Measurements from ENCODE around the gene VN1R5. TPM values are rescaled to one million over a fixed set of nuclear protein-coding genes. Genes with fewer than 3 reads are reported as not detected.
"Not testable (repeated sequence)": the region's sequence is repeated elsewhere in the genome, so short reads cannot be mapped to it uniquely, and the experiment has no call there.

Gene VN1R5
- total RNA-seq (2014; rRNA removed; shearing (Covaris generic)) (not detected in 2 replicates), total RNA-seq (2022) (not detected in 2 replicates), Bru-seq, nascent RNA (not detected), BruChase-seq, experiment 1, labeled RNA remaining after a 6-hour chase (not detected), BruChase-seq, experiment 2, labeled RNA remaining after a 2-hour chase (not detected)
- long read RNA-seq = 0 reads

GRCh38 chr1:247255772-247256171, at the start of gene VN1R5:
VN1R5 (plus strand) TSS chr1:247256072.
- intact Hi-C loops (cut with micrococcal nuclease; ENCODE audit: unreplicated experiment); H3K9me2 ChIP-seq (ENCODE audit: insufficient read depth, low read length); H2AFZ ChIP-seq (ENCODE audit: low read length); POLR2A ChIA-PET; H3K79me2 ChIP-seq (ENCODE audit: insufficient read depth, low read depth, low read length); H3K9me3 ChIP-seq (ENCODE audit: low read length); H3K27ac ChIP-seq (ENCODE audit: low read depth, low read length, poor library complexity, severe bottlenecking); BruUV-seq (replicated peaks); H3K4me1 ChIP-seq (ENCODE audit: insufficient read depth, low read length, poor library complexity, severe bottlenecking); H3K4me3 ChIP-seq (ENCODE audit: low read depth, low read length, poor library complexity, severe bottlenecking); H3K36me3 ChIP-seq (ENCODE audit: insufficient read depth, low read length); H3K4me2 ChIP-seq (ENCODE audit: low read length); CTCF ChIA-PET (ENCODE audit: unreplicated experiment); H4K20me1 ChIP-seq (ENCODE audit: insufficient read depth, low read length); DNase-seq (ENCODE audit: low spot score): not testable (repeated sequence)

DNA sequence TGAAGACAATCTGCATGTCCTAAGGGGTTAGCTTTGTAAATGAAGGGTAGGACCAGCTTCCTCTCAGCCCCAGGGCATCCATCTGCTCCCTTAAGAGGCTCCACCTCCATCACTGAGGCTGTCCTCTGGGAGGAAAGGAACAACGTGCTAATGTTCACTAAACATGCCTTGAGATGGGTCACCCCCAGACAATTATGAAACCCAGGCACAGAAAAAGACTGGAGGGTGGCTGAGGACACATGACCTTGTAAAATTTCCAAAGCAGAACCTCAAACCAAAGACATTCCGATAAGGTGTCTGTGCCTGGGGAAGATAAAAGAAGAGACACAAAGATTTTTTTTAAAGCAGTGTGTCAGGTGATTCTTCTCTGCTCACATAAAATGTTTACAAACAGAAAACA, 46.5 kb upstream of the VN1R5 start:
- Histone ChIP-seq H3K4me2 (ENCODE audit: low read length) (peak overlapping the region; percentile 94), H3K9me3 (ENCODE audit: low read length) (no peaks in the 10 kb centered on the region), H4K20me1 (ENCODE audit: insufficient read depth, low read length) (peaks cover 10% of the 10 kb centered on the region), H3K36me3 (ENCODE audit: insufficient read depth, low read length) (peaks cover 45% of the 10 kb centered on the region), H3K27ac (ENCODE audit: low read depth, low read length, poor library complexity, severe bottlenecking) (no peak overlapping the region), H3K79me2 (ENCODE audit: insufficient read depth, low read depth, low read length) (peaks cover 49% of the 10 kb centered on the region), H3K4me1 (ENCODE audit: insufficient read depth, low read length, poor library complexity, severe bottlenecking) (peaks cover 36% of the 10 kb centered on the region), H2AFZ (ENCODE audit: low read length) (no peak overlapping the region), H3K4me3 (ENCODE audit: low read depth, low read length, poor library complexity, severe bottlenecking) (peak overlapping the region; percentile 81), H3K9me2 (ENCODE audit: insufficient read depth, low read length) (no peaks in the 10 kb centered on the region)
- DNase-seq (ENCODE audit: low spot score) = no peak
- TF ChIP-seq CTCF (conservative IDR thresholded peaks at IDR 0.05; ENCODE audit: low read length) = no peak
- no peak for TF ChIP-seq EZH2phosphoT487 (IDR thresholded peaks at IDR 0.05; ENCODE audit: borderline replicate concordance, low read depth, low read length)
- ChIA-PET CTCF (ENCODE audit: unreplicated experiment) (no interaction called here), POLR2A (interaction anchor here (1.0 to 1.5 kb wide), 3 partner anchors 17 to 232 kb away, joined by 3 to 4 read pairs (median 4); no protein-coding TSS in a partner anchor)
- BruUV-seq (replicated peaks) = no TSS peak
- intact Hi-C loops (cut with micrococcal nuclease; ENCODE audit: unreplicated experiment) = no loop called here

DNA sequence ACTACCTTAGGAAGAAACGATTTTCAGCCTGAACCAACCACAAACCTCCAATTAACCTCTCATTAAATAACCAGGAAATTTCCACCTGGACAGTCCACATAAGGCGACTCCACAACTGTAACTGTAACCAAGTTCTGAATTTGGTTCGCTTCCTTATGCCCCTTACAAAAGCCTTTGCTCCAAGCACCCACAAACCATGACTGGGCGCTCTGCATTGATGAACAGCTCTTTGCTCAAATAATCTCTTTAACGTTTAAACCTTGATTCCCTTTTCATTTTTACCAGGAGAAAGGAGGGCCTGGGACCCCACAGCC, 45.9 kb upstream of the VN1R5 start:
- Histone ChIP-seq H3K4me2 (ENCODE audit: low read length) (peak overlapping the region; percentile 94), H4K20me1 (ENCODE audit: insufficient read depth, low read length) (peaks cover 10% of the 10 kb centered on the region), H2AFZ (ENCODE audit: low read length) (peak overlapping the region; percentile 85; the same call in 1 of the 2 replicates), H3K27ac (ENCODE audit: low read depth, low read length, poor library complexity, severe bottlenecking) (peak overlapping the region; percentile 60), H3K9me2 (ENCODE audit: insufficient read depth, low read length) (no peaks in the 10 kb centered on the region), H3K4me3 (ENCODE audit: low read depth, low read length, poor library complexity, severe bottlenecking) (peak overlapping the region; percentile 81), H3K4me1 (ENCODE audit: insufficient read depth, low read length, poor library complexity, severe bottlenecking) (peaks cover 36% of the 10 kb centered on the region), H3K79me2 (ENCODE audit: insufficient read depth, low read depth, low read length) (peaks cover 48% of the 10 kb centered on the region), H3K9me3 (ENCODE audit: low read length) (no peaks in the 10 kb centered on the region), H3K36me3 (ENCODE audit: insufficient read depth, low read length) (peaks cover 41% of the 10 kb centered on the region)
- intact Hi-C loops (cut with micrococcal nuclease; ENCODE audit: unreplicated experiment) = loop anchor here (5.0 to 10.0 kb wide), 4 partner anchors 122 to 645 kb away; partner anchors contain the start of genes AHCTF1, CNST, TFB2M and ZNF496
- POLR2A ChIA-PET = interaction anchor here (0.6 to 1.5 kb wide), 7 partner anchors 10 to 263 kb away, joined by 3 to 5 read pairs (median 4); no protein-coding TSS in a partner anchor
- CTCF ChIA-PET (ENCODE audit: unreplicated experiment) = interaction anchor here (0.6 kb wide), 1 partner anchor 326 kb away, joined by 3 read pairs; no protein-coding TSS in a partner anchor
- DNase-seq (ENCODE audit: low spot score) = no peak
- BruUV-seq (replicated peaks) = no TSS peak
- TF ChIP-seq CTCF (conservative IDR thresholded peaks at IDR 0.05; ENCODE audit: low read length) = no peak
- no peak for TF ChIP-seq EZH2phosphoT487 (IDR thresholded peaks at IDR 0.05; ENCODE audit: borderline replicate concordance, low read depth, low read length)
